GM23338 (cell line): ENCODE data around the gene SDHA. TPM values are rescaled to one million over a fixed set of nuclear protein-coding genes. Genes with fewer than 3 reads are reported as not detected.
"Not testable (repeated sequence)": the region's sequence is repeated elsewhere in the genome, so short reads cannot be mapped to it uniquely, and the experiment has no call there.

Experiments
- ATAC-seq: fragments of 200-7000 bp; cut with Tn5 transposase; 3 replicates; pipeline ENCODE4 v1.9.1; 2020
- DNase-seq: peaks from one replicate; pipeline ENCODE4 v3.0.0-alpha.2; 2015; ENCODE audit warnings: low spot score
- H2AFZ ChIP-seq: fragments of 200-600 bp; sonication (generic); 2 replicates; pipeline ENCODE4 v1.8.0; 2016; ENCODE audit warnings: antibody characterized with exemption, mild to moderate bottlenecking, moderate library complexity
- H3F3A ChIP-seq: fragments of 200-600 bp; sonication (generic); replicated peaks from 2 replicates; pipeline ENCODE4 v1.8.0; 2017; ENCODE audit warnings: antibody characterized with exemption, mixed run types, low read depth
- H3K27ac ChIP-seq: fragments of 200-600 bp; sonication (generic); 2 replicates; pipeline ENCODE4 v1.6.1; 2016; ENCODE audit warnings: low read depth
- H3K27me3 ChIP-seq: fragments of 200-600 bp; sonication (generic); 2 replicates; pipeline ENCODE4 v1.8.0; 2016; ENCODE audit warnings: mild to moderate bottlenecking, mixed run types, moderate library complexity; ENCODE audit not compliant: insufficient read depth
- H3K36me3 ChIP-seq: fragments of 200-600 bp; sonication (generic); 2 replicates; pipeline ENCODE4 v1.8.0; 2016; ENCODE audit warnings: mild to moderate bottlenecking; ENCODE audit not compliant: insufficient read depth
- H3K4me1 ChIP-seq: fragments of 200-600 bp; sonication (generic); 2 replicates; pipeline ENCODE4 v1.8.0; 2016; ENCODE audit warnings: mild to moderate bottlenecking, moderate library complexity; ENCODE audit not compliant: insufficient read depth
- H3K4me2 ChIP-seq: fragments of 200-600 bp; sonication (generic); 2 replicates; pipeline ENCODE4 v1.7.1; 2017; ENCODE audit warnings: mixed run types
- H3K4me3 ChIP-seq: fragments of 200-600 bp; sonication (generic); 2 replicates; pipeline ENCODE4 v1.6.1; 2016; ENCODE audit warnings: mixed run types
- H3K79me2 ChIP-seq: fragments of 200-600 bp; sonication (generic); replicated peaks from 2 replicates; pipeline ENCODE4 v1.8.0; 2017; ENCODE audit warnings: mild to moderate bottlenecking; ENCODE audit not compliant: insufficient read depth
- H3K9me2 ChIP-seq: fragments of 200-600 bp; sonication (generic); 2 replicates; pipeline ENCODE4 v1.8.0; 2017; ENCODE audit not compliant: insufficient read depth
- H4K20me1 ChIP-seq: fragments of 200-600 bp; sonication (generic); replicated peaks from 2 replicates; pipeline ENCODE4 v1.8.0; 2017; ENCODE audit warnings: mild to moderate bottlenecking; ENCODE audit not compliant: insufficient read depth
- H3K27ac Mint-ChIP-seq: 2 replicates; pipeline ENCODE4 v1.8.0; 2020; ENCODE audit warnings: inconsistent platforms, mild to moderate bottlenecking, moderate library complexity, mixed read lengths
- H3K27me3 Mint-ChIP-seq: 3 replicates; pipeline ENCODE4 v1.8.0; 2022; ENCODE audit warnings: low read depth, mild to moderate bottlenecking, moderate library complexity, mixed read lengths, inconsistent platforms; ENCODE audit not compliant: insufficient read depth, poor library complexity
- H3K36me3 Mint-ChIP-seq: 3 replicates; pipeline ENCODE4 v1.8.0; 2021; ENCODE audit warnings: low read depth, mild to moderate bottlenecking, inconsistent platforms, moderate library complexity, mixed read lengths
- H3K4me1 Mint-ChIP-seq: 3 replicates; pipeline ENCODE4 v1.8.0; 2020; ENCODE audit warnings: mild to moderate bottlenecking, inconsistent platforms, mixed read lengths
- H3K4me3 Mint-ChIP-seq: 3 replicates; pipeline ENCODE4 v1.8.0; 2021; ENCODE audit warnings: moderate library complexity, mild to moderate bottlenecking, inconsistent platforms, mixed read lengths
- H3K9me3 Mint-ChIP-seq: 3 replicates; pipeline ENCODE4 v1.8.0; 2020; ENCODE audit warnings: moderate library complexity, mild to moderate bottlenecking, inconsistent platforms, mixed read lengths
- polyA plus RNA-seq: library from polyadenylated mRNA; unstranded; fragments of >200 nt; fragmentation: Nextera tagmentation; extraction: Ambion mirVana; gene quantifications from 2 replicates; pipeline ENCODE4 v1.2.1, GENCODE V29; 2016
- total RNA-seq: library from RNA; depleted of rRNA; stranded (reverse); fragments of >200 nt; shearing (Covaris generic); gene quantifications from 2 replicates; pipeline ENCODE4 v1.2.3, GENCODE V29; 2014
- TF ChIP-seq, protein P1 (sequence below): fragments of 250-450 bp; sonication (Bioruptor Pico); IDR thresholded peaks from 2 replicates; pipeline ENCODE4 v1.5.0; 2020; ENCODE audit warnings: mild to moderate bottlenecking, moderate library complexity

SDHA gene
- total and polyA plus RNA-seq, 2 experiments from 2014 or later: 62.2 to 70.6 TPM

DNA sequence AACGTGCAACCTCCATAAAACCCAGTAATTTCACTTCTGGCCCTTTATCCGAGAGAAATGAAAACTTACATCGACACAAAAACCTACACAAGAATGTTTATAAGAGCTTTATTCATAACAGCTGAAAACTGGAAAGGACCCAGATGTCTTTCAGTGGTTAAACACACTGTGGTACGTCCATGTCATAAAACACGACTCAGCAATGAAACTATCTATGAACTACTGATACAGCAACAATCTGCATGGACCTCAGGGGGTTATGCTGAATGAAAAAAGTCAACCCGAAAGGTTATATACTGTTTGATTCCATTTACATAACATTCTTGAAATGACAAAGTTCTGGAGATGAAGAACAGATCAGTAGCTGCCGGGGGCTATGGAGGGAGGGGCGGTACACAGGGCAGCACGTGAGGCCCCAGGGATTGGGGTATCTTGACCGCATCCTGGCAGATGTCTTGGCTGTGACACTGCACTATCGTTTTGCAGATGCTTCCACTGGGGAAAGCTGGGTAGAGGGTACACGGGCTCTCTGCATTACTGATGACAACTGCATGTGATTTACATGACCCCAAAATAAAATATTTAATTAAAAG is 4.2 kb upstream of the SDHA start:
- no peak for DNase-seq
- no peaks in the 10 kb centered on the region for H3K9me2 ChIP-seq
- no peak overlapping the region for H3K4me3 ChIP-seq
- no peak overlapping the region for H3K4me2 ChIP-seq
- no peaks in the 10 kb centered on the region for H3K27me3 ChIP-seq
- H3F3A ChIP-seq: no peaks in the 10 kb centered on the region
- Mint-ChIP-seq H3K27ac (no peak overlapping the region), H3K36me3 (peaks cover 28% of the 10 kb centered on the region), H3K9me3 (no peaks in the 10 kb centered on the region; the same call in 2 of the 3 replicates), H3K4me3 (no peak overlapping the region), H3K27me3 (peaks cover 4% of the 10 kb centered on the region), H3K4me1 (peaks cover 6% of the 10 kb centered on the region)
- no peak overlapping the region for H2AFZ ChIP-seq
- H3K4me1 ChIP-seq: peaks cover 6% of the 10 kb centered on the region; the same call in 1 of the 2 replicates
- ATAC-seq: no peak
- H3K79me2 ChIP-seq: peaks cover 26% of the 10 kb centered on the region
- TF ChIP-seq, protein P1, sequence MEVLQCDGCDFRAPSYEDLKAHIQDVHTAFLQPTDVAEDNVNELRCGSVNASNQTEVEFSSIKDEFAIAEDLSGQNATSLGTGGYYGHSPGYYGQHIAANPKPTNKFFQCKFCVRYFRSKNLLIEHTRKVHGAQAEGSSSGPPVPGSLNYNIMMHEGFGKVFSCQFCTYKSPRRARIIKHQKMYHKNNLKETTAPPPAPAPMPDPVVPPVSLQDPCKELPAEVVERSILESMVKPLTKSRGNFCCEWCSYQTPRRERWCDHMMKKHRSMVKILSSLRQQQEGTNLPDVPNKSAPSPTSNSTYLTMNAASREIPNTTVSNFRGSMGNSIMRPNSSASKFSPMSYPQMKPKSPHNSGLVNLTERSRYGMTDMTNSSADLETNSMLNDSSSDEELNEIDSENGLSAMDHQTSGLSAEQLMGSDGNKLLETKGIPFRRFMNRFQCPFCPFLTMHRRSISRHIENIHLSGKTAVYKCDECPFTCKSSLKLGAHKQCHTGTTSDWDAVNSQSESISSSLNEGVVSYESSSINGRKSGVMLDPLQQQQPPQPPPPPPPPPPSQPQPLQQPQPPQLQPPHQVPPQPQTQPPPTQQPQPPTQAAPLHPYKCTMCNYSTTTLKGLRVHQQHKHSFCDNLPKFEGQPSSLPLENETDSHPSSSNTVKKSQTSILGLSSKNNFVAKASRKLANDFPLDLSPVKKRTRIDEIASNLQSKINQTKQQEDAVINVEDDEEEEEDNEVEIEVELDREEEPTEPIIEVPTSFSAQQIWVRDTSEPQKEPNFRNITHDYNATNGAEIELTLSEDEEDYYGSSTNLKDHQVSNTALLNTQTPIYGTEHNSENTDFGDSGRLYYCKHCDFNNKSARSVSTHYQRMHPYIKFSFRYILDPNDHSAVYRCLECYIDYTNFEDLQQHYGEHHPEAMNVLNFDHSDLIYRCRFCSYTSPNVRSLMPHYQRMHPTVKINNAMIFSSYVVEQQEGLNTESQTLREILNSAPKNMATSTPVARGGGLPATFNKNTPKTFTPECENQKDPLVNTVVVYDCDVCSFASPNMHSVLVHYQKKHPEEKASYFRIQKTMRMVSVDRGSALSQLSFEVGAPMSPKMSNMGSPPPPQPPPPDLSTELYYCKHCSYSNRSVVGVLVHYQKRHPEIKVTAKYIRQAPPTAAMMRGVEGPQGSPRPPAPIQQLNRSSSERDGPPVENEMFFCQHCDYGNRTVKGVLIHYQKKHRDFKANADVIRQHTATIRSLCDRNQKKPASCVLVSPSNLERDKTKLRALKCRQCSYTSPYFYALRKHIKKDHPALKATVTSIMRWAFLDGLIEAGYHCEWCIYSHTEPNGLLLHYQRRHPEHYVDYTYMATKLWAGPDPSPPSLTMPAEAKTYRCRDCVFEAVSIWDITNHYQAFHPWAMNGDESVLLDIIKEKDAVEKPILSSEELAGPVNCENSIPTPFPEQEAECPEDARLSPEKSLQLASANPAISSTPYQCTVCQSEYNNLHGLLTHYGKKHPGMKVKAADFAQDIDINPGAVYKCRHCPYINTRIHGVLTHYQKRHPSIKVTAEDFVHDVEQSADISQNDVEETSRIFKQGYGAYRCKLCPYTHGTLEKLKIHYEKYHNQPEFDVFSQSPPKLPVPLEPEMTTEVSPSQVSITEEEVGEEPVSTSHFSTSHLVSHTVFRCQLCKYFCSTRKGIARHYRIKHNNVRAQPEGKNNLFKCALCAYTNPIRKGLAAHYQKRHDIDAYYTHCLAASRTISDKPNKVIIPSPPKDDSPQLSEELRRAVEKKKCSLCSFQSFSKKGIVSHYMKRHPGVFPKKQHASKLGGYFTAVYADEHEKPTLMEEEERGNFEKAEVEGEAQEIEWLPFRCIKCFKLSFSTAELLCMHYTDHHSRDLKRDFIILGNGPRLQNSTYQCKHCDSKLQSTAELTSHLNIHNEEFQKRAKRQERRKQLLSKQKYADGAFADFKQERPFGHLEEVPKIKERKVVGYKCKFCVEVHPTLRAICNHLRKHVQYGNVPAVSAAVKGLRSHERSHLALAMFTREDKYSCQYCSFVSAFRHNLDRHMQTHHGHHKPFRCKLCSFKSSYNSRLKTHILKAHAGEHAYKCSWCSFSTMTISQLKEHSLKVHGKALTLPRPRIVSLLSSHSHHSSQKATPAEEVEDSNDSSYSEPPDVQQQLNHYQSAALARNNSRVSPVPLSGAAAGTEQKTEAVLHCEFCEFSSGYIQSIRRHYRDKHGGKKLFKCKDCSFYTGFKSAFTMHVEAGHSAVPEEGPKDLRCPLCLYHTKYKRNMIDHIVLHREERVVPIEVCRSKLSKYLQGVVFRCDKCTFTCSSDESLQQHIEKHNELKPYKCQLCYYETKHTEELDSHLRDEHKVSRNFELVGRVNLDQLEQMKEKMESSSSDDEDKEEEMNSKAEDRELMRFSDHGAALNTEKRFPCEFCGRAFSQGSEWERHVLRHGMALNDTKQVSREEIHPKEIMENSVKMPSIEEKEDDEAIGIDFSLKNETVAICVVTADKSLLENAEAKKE: no peak
- H4K20me1 ChIP-seq: peaks cover 8% of the 10 kb centered on the region
- no peak overlapping the region for H3K27ac ChIP-seq
- no peaks in the 10 kb centered on the region for H3K36me3 ChIP-seq

DNA sequence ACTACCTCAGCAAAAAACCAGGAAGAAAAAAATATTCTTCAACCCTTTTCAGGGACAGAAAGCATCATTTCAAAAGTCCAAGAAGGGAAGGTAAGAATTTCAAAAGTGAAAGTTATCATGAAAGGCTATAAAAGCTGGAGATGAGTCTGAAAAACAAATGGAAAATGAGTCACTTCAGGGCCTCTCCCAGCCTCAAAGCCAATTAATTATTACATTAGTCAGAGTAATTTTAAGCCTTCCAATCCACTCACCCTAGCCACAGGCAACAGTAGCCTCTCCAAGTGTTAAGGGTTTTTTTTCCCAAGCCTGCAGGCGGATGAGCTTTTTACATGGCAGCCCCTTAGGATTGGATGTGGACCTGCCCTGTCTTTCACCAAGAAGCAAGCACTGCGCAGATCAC is 2.9 kb upstream of the SDHA start:
- Histone ChIP-seq H4K20me1 (peaks cover 12% of the 10 kb centered on the region), H3K79me2 (peaks cover 33% of the 10 kb centered on the region)
- H3K4me3 ChIP-seq, H3K9me2 ChIP-seq, H3K27me3 ChIP-seq, H3K4me2 ChIP-seq, H3K4me3 Mint-ChIP-seq, H2AFZ ChIP-seq, H3K9me3 Mint-ChIP-seq, H3F3A ChIP-seq, H3K36me3 ChIP-seq, H3K27me3 Mint-ChIP-seq, H3K4me1 ChIP-seq, ATAC-seq, H3K27ac ChIP-seq, H3K27ac Mint-ChIP-seq, DNase-seq: not testable (repeated sequence)
- Mint-ChIP-seq H3K36me3 (peaks cover 28% of the 10 kb centered on the region), H3K4me1 (peaks cover 16% of the 10 kb centered on the region)

DNA sequence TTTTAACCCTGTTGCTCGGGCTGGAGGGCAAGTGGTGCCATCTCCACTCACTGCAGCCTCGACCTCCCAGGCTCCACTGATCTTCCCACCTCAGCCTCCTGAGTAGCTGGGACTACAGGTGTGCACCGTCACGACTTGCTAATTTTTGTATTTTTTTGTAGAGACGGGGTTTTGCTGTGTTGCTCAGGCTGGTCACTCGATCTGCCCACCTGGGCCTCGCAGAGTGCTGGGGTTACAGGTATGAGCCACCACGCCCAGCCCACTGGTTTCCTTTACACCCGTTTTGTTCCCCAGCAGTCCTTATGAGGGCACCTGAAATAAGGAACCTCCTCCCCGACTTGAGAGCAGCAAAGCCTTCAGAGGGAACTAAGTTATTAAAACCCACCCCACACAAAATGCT is 2.0 kb upstream of the SDHA start:
- H3K9me3 Mint-ChIP-seq, H3K27me3 ChIP-seq, DNase-seq, H3K27ac ChIP-seq, H3K4me3 Mint-ChIP-seq, H3K27ac Mint-ChIP-seq, H3K9me2 ChIP-seq, ATAC-seq, H2AFZ ChIP-seq, H3K36me3 ChIP-seq, H3K4me3 ChIP-seq, H3F3A ChIP-seq, H3K27me3 Mint-ChIP-seq, H3K4me2 ChIP-seq: not testable (repeated sequence)
- H3K36me3 Mint-ChIP-seq: peaks cover 28% of the 10 kb centered on the region
- peaks cover 22% of the 10 kb centered on the region for H3K4me1 Mint-ChIP-seq
- Histone ChIP-seq H3K79me2 (peaks cover 39% of the 10 kb centered on the region), H3K4me1 (peaks cover 14% of the 10 kb centered on the region), H4K20me1 (peaks cover 20% of the 10 kb centered on the region)
